Measurements from ENCODE around the gene DPP7. TPM values are rescaled to one million over a fixed set of nuclear protein-coding genes. Genes with fewer than 3 reads are reported as not detected.

The DPP7 gene
- total RNA-seq, 1 experiment from 2014 or later = 291 TPM

DNA sequence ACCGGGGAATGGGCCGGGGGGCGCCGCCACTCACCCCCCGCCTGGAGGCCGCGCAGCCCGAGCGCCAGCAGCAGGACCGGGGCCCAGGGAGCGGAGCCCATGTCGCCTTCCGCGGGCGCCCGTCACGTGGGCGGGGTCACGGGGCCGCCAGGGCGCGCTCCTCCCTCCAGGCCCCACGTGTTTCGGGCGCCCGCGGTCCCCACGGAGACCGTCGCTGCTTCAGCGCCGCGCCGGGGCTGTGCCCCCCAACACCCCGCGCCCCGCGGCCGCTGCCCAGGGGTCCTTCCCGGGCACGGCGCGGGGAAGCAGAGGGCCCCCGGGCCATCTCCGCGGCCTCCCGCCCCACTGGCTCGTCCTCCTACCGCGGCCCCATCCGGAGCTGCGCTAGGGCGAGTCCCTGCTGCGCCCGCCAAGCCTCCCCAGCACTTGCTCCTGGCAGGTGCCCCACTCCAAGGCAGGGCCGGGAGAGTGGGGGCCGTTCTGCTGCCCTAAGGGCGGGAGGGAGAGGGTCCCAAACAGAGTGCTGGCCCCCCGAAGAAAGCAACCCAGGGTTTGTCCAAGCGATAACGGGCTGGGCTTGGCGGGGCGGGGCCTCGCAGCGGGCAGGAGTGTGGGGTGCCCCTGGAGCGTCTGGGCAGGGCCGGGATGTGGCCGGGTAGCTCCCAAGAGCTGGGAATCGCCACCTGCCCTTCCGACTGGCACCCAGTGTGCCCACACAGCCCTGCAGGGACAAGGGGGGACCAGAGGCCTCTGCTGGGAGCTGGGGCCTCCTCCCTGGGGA, at the start of gene DPP7 (continued):
- TF ChIP-seq, protein P1, sequence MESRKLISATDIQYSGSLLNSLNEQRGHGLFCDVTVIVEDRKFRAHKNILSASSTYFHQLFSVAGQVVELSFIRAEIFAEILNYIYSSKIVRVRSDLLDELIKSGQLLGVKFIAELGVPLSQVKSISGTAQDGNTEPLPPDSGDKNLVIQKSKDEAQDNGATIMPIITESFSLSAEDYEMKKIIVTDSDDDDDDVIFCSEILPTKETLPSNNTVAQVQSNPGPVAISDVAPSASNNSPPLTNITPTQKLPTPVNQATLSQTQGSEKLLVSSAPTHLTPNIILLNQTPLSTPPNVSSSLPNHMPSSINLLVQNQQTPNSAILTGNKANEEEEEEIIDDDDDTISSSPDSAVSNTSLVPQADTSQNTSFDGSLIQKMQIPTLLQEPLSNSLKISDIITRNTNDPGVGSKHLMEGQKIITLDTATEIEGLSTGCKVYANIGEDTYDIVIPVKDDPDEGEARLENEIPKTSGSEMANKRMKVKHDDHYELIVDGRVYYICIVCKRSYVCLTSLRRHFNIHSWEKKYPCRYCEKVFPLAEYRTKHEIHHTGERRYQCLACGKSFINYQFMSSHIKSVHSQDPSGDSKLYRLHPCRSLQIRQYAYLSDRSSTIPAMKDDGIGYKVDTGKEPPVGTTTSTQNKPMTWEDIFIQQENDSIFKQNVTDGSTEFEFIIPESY (IDR thresholded peaks at IDR 0.05; ENCODE audit: extremely low read depth, insufficient replicate concordance, low read length) = no peak
- TF ChIP-seq RAD21 (IDR thresholded peaks at IDR 0.05; ENCODE audit: low read depth) (no peak), POLR2A (IDR thresholded peaks at IDR 0.05; ENCODE audit: borderline replicate concordance, extremely low read depth, insufficient read depth, insufficient read length) (no peak), SIN3A (IDR thresholded peaks at IDR 0.05; ENCODE audit: low read depth) (peak; percentile 61), SRF (IDR thresholded peaks at IDR 0.05; ENCODE audit: low read depth) (no peak)

DNA sequence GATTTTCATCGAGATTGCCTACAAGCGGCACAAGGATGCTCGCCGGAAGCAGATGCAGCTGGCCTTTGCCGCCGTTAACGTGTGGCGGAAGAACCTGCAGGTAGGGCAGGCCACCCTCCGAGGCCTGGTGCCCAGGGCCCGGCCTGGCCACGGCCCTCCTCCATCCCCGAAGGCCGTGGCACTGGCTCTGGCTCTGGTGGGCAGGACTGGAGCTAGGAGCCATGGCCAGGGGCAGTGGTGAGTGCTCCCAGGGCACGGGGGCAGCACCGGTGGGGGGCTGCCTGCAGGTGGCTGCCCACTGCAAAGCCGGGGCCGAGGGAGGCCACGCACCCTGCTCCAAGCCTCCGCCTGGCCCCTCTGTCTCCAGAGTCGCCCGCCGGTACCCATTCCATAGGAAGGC, 49.3 kb upstream of the DPP7 start:
- RAD21 ChIA-PET (ENCODE audit: low non-redundant PET in 1 of 2, low total read pairs in 2 of 2, uncharacterized antibody in 2 of 2, unreplicated experiment in 2 of 2) = interaction anchor here in 1 of 2 experiments (0.6 kb wide), 2 partner anchors 63 to 140 kb away, joined by 3 read pairs; partner anchors contain the start of gene RNF224
- TF ChIP-seq, protein P2, sequence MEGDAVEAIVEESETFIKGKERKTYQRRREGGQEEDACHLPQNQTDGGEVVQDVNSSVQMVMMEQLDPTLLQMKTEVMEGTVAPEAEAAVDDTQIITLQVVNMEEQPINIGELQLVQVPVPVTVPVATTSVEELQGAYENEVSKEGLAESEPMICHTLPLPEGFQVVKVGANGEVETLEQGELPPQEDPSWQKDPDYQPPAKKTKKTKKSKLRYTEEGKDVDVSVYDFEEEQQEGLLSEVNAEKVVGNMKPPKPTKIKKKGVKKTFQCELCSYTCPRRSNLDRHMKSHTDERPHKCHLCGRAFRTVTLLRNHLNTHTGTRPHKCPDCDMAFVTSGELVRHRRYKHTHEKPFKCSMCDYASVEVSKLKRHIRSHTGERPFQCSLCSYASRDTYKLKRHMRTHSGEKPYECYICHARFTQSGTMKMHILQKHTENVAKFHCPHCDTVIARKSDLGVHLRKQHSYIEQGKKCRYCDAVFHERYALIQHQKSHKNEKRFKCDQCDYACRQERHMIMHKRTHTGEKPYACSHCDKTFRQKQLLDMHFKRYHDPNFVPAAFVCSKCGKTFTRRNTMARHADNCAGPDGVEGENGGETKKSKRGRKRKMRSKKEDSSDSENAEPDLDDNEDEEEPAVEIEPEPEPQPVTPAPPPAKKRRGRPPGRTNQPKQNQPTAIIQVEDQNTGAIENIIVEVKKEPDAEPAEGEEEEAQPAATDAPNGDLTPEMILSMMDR (IDR thresholded peaks at IDR 0.05 in 2 of 3, conservative IDR thresholded peaks at IDR 0.05 in 1 of 3; ENCODE audit: borderline replicate concordance in 1 of 3, insufficient read depth in 1 of 3, low read depth in 2 of 3, low read length in 2 of 3) = no peak
- TF ChIP-seq, protein P3, sequence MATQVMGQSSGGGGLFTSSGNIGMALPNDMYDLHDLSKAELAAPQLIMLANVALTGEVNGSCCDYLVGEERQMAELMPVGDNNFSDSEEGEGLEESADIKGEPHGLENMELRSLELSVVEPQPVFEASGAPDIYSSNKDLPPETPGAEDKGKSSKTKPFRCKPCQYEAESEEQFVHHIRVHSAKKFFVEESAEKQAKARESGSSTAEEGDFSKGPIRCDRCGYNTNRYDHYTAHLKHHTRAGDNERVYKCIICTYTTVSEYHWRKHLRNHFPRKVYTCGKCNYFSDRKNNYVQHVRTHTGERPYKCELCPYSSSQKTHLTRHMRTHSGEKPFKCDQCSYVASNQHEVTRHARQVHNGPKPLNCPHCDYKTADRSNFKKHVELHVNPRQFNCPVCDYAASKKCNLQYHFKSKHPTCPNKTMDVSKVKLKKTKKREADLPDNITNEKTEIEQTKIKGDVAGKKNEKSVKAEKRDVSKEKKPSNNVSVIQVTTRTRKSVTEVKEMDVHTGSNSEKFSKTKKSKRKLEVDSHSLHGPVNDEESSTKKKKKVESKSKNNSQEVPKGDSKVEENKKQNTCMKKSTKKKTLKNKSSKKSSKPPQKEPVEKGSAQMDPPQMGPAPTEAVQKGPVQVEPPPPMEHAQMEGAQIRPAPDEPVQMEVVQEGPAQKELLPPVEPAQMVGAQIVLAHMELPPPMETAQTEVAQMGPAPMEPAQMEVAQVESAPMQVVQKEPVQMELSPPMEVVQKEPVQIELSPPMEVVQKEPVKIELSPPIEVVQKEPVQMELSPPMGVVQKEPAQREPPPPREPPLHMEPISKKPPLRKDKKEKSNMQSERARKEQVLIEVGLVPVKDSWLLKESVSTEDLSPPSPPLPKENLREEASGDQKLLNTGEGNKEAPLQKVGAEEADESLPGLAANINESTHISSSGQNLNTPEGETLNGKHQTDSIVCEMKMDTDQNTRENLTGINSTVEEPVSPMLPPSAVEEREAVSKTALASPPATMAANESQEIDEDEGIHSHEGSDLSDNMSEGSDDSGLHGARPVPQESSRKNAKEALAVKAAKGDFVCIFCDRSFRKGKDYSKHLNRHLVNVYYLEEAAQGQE (IDR thresholded peaks at IDR 0.05; ENCODE audit: low read depth) = no peak
- TF ChIP-seq RAD21 (IDR thresholded peaks at IDR 0.05; ENCODE audit: low read depth) = no peak
- TF ChIP-seq, protein P4, sequence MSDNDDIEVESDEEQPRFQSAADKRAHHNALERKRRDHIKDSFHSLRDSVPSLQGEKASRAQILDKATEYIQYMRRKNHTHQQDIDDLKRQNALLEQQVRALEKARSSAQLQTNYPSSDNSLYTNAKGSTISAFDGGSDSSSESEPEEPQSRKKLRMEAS (IDR thresholded peaks at IDR 0.05) = no peak
- TF ChIP-seq YY1 (IDR thresholded peaks at IDR 0.05; ENCODE audit: extremely low read depth, insufficient replicate concordance, low read depth, low read length) = no peak
- no peak for TF ChIP-seq EGR1 (IDR thresholded peaks at IDR 0.05; ENCODE audit: low read depth)
- no peak for TF ChIP-seq SRF (IDR thresholded peaks at IDR 0.05; ENCODE audit: low read depth)
- TF ChIP-seq, protein P5, sequence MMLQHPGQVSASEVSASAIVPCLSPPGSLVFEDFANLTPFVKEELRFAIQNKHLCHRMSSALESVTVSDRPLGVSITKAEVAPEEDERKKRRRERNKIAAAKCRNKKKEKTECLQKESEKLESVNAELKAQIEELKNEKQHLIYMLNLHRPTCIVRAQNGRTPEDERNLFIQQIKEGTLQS (IDR thresholded peaks at IDR 0.05) = no peak
- no peak for TF ChIP-seq CEBPB (IDR thresholded peaks at IDR 0.05; ENCODE audit: low read depth)

More for the DNA sequence above, 49.3 kb upstream of the DPP7 start:
- DNase-seq (ENCODE audit: low read depth, low spot score) = no peak
- POLR2A ChIA-PET = interaction anchor here (0.9 to 2.5 kb wide), 7 partner anchors 14 to 77 kb away, joined by 3 to 16 read pairs (median 6); partner anchors contain the start of genes ANAPC2, CYSRT1, SSNA1 and TUBB4B
- no peaks in the 10 kb centered on the region for H3K9me2 ChIP-seq (ENCODE audit: insufficient read depth)
- no peak for ATAC-seq
- H3K4me1 ChIP-seq (ENCODE audit: control insufficient read depth in 1 of 2, insufficient read depth in 2 of 2, low read length in 2 of 2) = peaks cover 11 to 59% of the 10 kb centered on the region in 2 experiments
- no peaks in the 10 kb centered on the region for H3K9me3 ChIP-seq (ENCODE audit: control insufficient read depth in 1 of 2, insufficient read depth in 1 of 2, low read depth in 1 of 2, low read length in 2 of 2)
- CTCF ChIA-PET = interaction anchor here (1.0 to 1.6 kb wide), 3 partner anchors 12 to 73 kb away, joined by 6 to 15 read pairs (median 9); partner anchors contain the start of gene RNF224
- H3K27ac ChIP-seq (ENCODE audit: low read depth, low read length) = peak overlapping the region; percentile 82; the same call in 1 of the 2 replicates
- H3K4me2 ChIP-seq (ENCODE audit: low read length) = peak overlapping the region; percentile 98
- no TSS peak for BruUV-seq (replicated peaks)
- no peak overlapping the region for H2AFZ ChIP-seq (ENCODE audit: low read depth, low read length, poor library complexity, severe bottlenecking)
- H3K27me3 ChIP-seq (ENCODE audit: insufficient read depth, low read length) = no peaks in the 10 kb centered on the region
- no peaks in the 10 kb centered on the region for H3K36me3 ChIP-seq (ENCODE audit: control insufficient read depth in 1 of 2, insufficient read depth in 2 of 2, low read length in 2 of 2)
- H3K4me3 ChIP-seq (replicated peaks in 1 of 2; ENCODE audit: low read depth in 1 of 2, low read length in 2 of 2) = peak overlapping the region in 1 of 2 experiments; percentile 70; a peak in 3 of 4 replicates
- H3K9ac ChIP-seq (ENCODE audit: low read length) = peak overlapping the region; percentile 77
- H4K20me1 ChIP-seq (ENCODE audit: insufficient read depth) = no peaks in the 10 kb centered on the region
- intact Hi-C loops (cut with micrococcal nuclease) = loop anchor here (2.0 kb wide), 2 partner anchors 45 to 59 kb away; partner anchors contain the start of gene RNF208
- H3K79me2 ChIP-seq (ENCODE audit: insufficient read depth, low read length) = no peaks in the 10 kb centered on the region
